GM12864 (cell line): ENCODE data around the gene FAM193A.
"Not testable (repeated sequence)": the region's sequence is repeated elsewhere in the genome, so short reads cannot be mapped to it uniquely, and the experiment has no call there.

Experiments used
- DNase-seq: peaks from one replicate; pipeline ENCODE4 v3.0.0-alpha.2; 2011; ENCODE audit warnings: low read depth
- H3K4me3 ChIP-seq: 2 replicates; pipeline ENCODE4 v1.5.1; 2011; ENCODE audit warnings: mild to moderate bottlenecking, low read depth, low read length, control low read depth
- TF ChIP-seq, protein P1 (sequence below): IDR thresholded peaks from 2 replicates; pipeline ENCODE4 v1.5.1; 2011; ENCODE audit warnings: low read depth, mild to moderate bottlenecking, moderate library complexity, low read length, control low read depth, inconsistent platforms; ENCODE audit errors: missing control alignments

The FAM193A gene

DNA sequence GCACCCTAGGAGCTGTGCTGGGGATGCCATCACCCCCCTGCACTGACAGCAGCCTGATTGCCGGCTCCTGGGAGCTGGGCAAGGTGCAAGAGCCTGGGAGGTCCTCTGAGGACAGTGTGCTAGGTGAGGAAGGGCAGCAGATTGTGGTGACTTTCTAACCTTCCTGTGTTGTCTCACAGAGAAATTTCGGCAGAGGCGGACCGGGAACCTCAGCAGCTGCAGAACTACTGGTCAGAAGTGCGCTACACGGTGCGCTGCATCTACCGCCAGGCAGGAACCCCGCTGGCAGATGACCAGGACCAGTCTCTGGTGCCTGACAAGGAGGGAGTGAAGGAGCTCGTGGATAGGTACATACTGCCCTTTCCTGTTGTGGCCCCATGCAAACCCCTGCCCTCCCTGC lies 89.8 kb downstream of the FAM193A start:
- TF ChIP-seq, protein P1, sequence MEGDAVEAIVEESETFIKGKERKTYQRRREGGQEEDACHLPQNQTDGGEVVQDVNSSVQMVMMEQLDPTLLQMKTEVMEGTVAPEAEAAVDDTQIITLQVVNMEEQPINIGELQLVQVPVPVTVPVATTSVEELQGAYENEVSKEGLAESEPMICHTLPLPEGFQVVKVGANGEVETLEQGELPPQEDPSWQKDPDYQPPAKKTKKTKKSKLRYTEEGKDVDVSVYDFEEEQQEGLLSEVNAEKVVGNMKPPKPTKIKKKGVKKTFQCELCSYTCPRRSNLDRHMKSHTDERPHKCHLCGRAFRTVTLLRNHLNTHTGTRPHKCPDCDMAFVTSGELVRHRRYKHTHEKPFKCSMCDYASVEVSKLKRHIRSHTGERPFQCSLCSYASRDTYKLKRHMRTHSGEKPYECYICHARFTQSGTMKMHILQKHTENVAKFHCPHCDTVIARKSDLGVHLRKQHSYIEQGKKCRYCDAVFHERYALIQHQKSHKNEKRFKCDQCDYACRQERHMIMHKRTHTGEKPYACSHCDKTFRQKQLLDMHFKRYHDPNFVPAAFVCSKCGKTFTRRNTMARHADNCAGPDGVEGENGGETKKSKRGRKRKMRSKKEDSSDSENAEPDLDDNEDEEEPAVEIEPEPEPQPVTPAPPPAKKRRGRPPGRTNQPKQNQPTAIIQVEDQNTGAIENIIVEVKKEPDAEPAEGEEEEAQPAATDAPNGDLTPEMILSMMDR, result no peak
- H3K4me3 ChIP-seq, result no peak overlapping the region
- no peak for DNase-seq

DNA sequence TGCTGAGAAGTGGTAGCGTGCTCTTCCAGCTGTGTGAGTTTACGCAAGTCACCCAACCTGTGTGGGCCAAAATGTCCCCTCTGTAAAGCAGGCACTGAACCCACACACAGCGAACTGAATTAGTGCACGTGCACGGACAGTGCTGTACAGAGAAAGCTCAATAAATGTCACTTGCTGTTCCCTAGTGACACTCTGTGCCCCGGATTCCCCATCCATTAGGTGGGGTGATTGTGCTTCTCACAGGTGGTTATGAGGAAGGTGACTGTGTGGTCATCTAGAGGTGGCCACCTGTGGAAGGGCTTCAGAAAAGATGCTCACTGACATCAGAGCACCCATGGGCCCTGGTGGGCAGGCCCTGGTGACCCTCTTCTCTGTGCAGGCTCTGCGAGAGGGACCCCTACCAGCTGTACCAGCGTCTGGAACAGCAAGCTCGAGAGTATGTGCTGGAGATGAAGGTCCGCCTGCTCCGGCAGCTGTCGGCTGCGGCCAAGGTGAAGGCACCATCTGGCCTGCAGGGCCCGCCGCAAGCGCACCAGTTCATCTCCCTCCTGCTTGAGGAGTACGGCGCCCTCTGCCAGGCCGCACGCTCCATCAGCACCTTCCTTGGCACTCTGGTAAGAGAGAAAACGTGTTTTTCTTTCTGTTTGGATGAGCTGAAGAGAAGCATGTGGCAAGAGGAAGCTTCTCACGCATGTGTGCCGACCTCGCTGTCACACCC lies 94.3 kb downstream of the FAM193A start:
- TF ChIP-seq, protein P1, result no peak
- DNase-seq, result no peak
- H3K4me3 ChIP-seq, result no peak overlapping the region

DNA sequence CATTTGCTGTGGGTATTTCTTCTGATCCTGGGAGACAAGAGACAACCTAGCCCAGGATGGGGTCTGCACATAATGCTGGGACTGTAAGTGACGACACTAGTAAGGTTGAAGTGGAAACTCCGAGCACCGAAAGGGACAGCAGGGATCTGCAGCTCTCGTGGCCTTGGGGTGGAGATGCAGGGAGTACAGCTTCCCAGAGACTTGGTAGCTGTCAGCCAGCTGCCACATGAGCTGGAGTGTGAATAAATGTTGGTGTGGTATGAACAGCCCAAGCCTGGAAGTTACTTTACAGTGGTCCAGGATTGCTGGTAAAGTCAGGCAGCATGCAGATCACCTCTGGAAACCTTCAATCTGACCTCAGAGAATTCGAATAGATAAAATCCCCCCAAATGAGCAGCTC lies 97.6 kb downstream of the FAM193A start:
- TF ChIP-seq, protein P1, result no peak

DNA sequence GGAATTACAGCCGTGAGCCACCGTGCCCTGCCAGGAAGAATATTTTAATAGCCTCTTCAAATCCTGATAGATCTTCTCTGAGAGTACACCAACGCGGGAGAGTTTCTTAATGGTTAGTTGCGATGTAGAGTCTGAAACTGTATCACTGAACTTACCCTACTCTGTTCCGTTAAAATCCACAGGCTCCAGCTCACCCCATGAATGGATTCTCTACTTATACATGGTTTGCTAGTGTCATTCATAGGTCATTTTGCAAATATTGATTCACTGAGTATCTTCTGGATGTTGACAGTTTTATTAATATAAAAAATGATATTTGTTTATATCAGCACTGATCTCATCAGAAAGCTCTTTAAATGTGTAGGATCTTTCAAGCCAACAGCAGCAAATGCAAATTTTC lies 99.9 kb downstream of the FAM193A start:
- no peak overlapping the region for H3K4me3 ChIP-seq
- TF ChIP-seq, protein P1, result no peak
- no peak for DNase-seq

More for the DNA sequence above, 97.6 kb downstream of the FAM193A start:
- DNase-seq, result no peak
- H3K4me3 ChIP-seq, result no peak overlapping the region

DNA sequence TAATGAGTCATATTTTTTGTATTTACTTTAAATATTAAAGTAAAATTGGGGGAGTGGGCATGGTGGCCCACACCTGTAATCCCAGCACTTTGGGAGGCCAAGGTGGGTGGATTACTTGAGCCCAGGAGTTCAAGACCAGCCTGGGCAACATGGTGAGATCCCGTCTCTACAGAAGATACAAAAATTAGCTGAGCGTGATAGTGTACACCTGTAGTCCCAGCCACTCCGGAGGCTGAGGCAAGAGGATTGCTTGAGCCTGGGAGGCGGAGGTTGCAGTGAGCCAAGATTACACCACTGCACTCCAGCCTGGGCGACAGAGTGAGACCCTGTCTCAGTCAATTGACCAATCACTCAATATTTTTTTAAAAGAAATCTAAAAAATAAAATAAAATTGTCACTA lies 100.5 kb downstream of the FAM193A start:
- DNase-seq, H3K4me3 ChIP-seq: not testable (repeated sequence)

DNA sequence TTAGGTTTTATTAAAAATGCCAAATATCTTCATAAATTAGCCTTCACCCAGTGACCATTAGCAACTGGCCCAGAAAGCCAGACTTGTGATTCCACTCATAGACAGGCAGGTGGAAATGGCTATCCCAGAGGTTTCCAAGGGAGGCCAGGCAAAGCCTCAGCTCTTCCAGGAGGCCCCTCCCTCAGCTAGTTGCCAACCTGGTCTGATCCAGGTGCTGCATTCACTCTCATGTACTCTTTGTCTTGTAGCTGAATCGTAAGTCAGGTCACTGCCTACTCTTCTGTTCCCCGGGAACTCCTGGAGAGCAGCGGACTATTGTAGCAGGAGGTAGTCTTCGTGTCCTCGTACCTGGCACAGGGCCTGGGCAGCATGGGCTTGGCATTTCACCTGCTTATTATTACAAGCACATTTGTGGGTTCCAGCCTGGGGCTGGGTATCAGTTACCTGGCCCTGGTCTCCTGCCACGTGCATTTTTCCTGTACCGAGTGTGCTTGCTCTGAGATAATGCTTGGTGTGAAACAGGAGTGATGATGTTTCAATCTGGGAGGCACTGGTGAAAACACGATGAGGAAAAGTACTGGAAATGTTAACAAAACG lies 101.6 kb downstream of the FAM193A start:
- no peak for DNase-seq
- H3K4me3 ChIP-seq, result no peak overlapping the region
- TF ChIP-seq, protein P1, result no peak

DNA sequence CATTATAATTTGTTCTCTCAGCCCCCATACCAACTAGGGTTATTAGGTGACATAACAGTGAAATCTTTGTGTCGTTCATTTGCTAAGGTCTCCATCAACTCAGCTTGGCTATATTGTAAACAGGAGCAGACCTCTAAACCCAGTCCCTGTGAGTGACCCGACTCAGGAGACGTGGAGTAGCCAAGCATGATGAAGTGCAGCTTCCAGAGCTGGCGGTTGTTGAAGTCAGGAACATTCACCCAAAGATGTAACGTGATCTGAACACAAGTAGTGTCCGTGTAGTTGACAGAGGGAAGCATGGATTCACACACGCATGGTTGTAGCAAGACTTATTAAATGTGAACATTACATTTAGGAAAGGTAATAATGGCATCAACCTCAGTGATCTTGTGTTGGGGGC lies 102.3 kb downstream of the FAM193A start:
- no peak for DNase-seq
- H3K4me3 ChIP-seq, result no peak overlapping the region
- TF ChIP-seq, protein P1, result no peak
